HG02642 (cell line): ENCODE results near the gene PPP1R3G.

Experiments
- ATAC-seq: cut with Tn5 transposase; IDR thresholded peaks from one replicate; pipeline ENCODE4 v1.9.1; 2021; ENCODE audit warnings: mild to moderate bottlenecking; ENCODE audit not compliant: unreplicated experiment, poor library complexity

PPP1R3G gene

DNA sequence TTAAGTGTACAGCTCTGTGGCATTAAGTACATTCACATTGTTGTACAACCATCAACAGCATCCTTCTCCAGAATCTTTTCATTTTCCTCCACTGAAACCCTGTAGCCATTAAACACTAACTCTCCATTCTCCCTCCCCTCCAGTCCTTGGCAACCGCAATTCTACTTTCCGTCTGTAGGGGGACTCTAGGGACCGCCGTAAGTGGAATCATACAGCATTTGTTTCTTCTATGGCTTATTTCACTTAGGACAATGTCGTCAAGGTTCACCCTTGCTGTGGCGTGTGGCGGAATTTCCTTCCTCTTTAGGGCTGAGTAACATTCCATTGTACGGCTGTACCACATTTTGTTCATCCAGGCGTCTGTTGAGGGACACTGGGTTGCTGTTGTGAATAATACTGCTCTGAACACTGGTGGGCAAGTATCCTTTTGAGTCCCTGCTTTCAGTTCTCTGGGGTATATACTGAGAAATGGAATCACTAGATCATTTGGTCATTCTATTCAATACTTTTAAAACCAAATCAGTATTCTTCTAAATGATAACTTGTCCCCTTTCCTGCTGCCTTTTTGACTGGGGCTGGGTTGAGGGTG, 50.7 kb downstream of the PPP1R3G start:
- no peak for ATAC-seq

DNA sequence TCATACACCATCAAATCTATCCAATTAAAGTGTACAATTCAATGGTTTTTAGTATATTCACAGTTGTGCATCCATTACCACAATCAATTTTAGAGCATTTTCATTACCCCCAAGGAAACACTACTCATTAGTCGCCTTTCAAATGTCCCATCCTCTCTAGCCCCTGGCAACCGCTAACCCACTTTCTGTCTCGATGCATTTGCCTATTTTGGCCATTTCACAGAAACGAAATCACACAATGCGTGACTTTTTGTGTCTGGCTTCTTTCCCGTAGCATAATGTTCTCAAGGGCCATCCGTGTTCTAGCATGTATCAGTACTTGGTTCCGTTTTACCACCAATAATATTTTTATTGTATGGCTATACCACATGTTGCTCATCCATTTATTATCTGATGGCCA, 51.7 kb downstream of the PPP1R3G start:
- ATAC-seq, result no peak
